Tibial nerve (tissue), 3 donors: ENCODE measurements around the gene ELMOD3.

ENCODE experiments used
- CTCF ChIP-seq, 5 experiments: fragments of 200-600 bp in 3 of 5; fragments of 450-650 bp in 2 of 5; sonication (generic) in 3 of 5; IDR thresholded peaks; one replicate each; pipeline ENCODE4 v1.5.1; 2016 to 2019; ENCODE audit warnings: antibody characterized with exemption in 5 of 5, mild to moderate bottlenecking in 3 of 5, moderate library complexity in 2 of 5
- POLR2A ChIP-seq, 2 donors: fragments of 450-650 bp; IDR thresholded peaks; one replicate each; pipeline ENCODE4 v1.6.1; 2017; ENCODE audit warnings: antibody characterized with exemption in 2 of 2, mild to moderate bottlenecking in 2 of 2, moderate library complexity in 2 of 2

- TF ChIP-seq CTCF (IDR thresholded peaks at IDR 0.05) (no peak), POLR2A (IDR thresholded peaks at IDR 0.05) (no peak)
These were observed 60.4 kb downstream of the ELMOD3 start for GRCh38 chr2:85414761-85415553.
